HG03097 (cell line): ENCODE results near the gene PSME3IP1.

Experiments
- ATAC-seq: cut with Tn5 transposase; IDR thresholded peaks from one replicate; pipeline ENCODE4 v1.9.1; 2021; ENCODE audit not compliant: unreplicated experiment, low FRiP score

The PSME3IP1 gene

DNA sequence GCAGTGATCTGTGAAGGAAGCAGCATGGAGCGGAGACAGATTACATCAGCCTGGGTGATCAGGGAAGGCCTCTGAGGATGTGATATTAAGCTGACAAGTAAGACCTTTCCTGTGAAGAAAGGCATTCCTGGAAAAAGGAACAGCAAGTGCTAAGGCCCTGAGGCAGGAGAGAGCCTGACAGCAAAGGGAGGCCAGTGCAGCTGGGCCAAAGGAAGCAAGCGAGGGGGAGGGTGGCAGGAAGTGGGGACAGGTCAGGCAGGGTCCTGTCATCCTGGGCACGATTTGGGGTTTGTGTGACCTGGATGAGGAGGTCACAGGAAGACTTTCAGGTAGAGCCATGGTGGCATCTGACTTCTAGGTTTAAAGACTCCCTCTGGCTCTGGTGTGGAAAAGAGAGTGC is 81.1 kb downstream of the PSME3IP1 start:
- ATAC-seq, result no peak

DNA sequence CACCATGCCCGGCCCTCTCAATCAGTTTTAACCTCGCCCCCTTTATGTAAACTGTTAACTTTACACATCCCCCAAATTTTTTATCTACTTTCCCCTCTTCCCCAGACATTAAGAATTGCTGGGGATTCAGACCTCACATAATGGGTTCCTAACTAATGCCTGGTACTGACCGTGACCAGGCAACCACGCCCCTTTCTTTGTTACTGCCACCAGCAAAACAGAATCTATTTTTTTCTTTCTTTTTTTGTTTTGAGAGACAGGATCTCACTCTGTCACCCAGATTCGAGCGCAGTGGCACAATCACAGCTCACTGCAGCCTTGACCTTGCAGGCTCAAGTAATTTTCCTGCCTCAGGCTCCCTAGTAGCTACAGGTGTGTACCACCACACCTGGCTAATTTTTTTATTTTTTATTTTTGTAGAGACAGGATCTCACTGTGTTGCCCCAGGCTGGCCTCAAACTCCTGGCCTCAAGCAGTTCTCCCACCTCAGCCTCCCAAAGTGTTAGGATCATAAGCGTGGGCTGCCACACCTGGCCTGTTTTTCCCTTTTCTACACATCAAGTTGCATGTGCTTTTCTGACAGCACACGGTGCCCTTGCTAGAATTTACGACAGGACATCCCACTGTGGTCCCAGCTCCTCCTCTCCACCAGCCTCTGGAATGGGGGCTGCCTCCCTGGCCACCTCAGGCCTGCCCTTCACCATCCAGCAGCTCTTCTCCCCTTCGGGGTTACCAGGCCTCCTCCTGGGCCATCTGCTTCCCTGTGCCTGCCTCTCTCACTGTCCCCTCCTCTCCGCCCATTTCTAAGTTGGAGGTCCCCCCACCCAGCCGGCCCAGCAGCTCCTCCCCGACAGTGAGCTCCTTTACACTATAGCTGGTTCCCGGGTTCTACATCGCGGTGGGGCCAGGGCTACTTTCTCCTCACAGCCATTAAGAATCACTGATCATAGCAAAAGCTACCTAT is 82.7 kb downstream of the PSME3IP1 start:
- ATAC-seq, result no peak
